Measurements from ENCODE around the gene CFAP61.

- TF ChIP-seq, protein P1, sequence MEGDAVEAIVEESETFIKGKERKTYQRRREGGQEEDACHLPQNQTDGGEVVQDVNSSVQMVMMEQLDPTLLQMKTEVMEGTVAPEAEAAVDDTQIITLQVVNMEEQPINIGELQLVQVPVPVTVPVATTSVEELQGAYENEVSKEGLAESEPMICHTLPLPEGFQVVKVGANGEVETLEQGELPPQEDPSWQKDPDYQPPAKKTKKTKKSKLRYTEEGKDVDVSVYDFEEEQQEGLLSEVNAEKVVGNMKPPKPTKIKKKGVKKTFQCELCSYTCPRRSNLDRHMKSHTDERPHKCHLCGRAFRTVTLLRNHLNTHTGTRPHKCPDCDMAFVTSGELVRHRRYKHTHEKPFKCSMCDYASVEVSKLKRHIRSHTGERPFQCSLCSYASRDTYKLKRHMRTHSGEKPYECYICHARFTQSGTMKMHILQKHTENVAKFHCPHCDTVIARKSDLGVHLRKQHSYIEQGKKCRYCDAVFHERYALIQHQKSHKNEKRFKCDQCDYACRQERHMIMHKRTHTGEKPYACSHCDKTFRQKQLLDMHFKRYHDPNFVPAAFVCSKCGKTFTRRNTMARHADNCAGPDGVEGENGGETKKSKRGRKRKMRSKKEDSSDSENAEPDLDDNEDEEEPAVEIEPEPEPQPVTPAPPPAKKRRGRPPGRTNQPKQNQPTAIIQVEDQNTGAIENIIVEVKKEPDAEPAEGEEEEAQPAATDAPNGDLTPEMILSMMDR (IDR thresholded peaks at IDR 0.05; ENCODE audit: insufficient read depth, low read length, poor library complexity, severe bottlenecking), result no peak
- TF ChIP-seq EZH2phosphoT487 (conservative IDR thresholded peaks at IDR 0.05; ENCODE audit: low read length), result no peak
Measured at GRCh38 chr20:20342066-20342465, 289.7 kb downstream of the CFAP61 start.
